H1 (cell line): ENCODE results near the gene SETDB2.

ENCODE experiments used
- CTBP2 ChIP-seq: IDR thresholded peaks from 2 replicates; pipeline ENCODE4 v1.7.0; 2011; ENCODE audit warnings: borderline replicate concordance, mild to moderate bottlenecking, moderate library complexity, mixed read lengths, low read length; ENCODE audit not compliant: insufficient read depth, insufficient read length
- SP1 ChIP-seq: IDR thresholded peaks from 2 replicates; pipeline ENCODE4 v1.6.1; 2011; ENCODE audit warnings: low read depth, low read length
- TF ChIP-seq, protein P1 (sequence below), 3 experiments: IDR thresholded peaks; 1 replicate in 2 of 3; 2 replicates in 1 of 3; pipeline versions ENCODE4 v1.5.1 to v1.6.1; 2011; ENCODE audit warnings: low read length in 3 of 3, mild to moderate bottlenecking in 3 of 3, inconsistent platforms in 2 of 3, low read depth in 1 of 3, moderate library complexity in 1 of 3; ENCODE audit not compliant: insufficient read depth in 1 of 3; ENCODE audit errors: control extremely low read depth in 1 of 3

DNA sequence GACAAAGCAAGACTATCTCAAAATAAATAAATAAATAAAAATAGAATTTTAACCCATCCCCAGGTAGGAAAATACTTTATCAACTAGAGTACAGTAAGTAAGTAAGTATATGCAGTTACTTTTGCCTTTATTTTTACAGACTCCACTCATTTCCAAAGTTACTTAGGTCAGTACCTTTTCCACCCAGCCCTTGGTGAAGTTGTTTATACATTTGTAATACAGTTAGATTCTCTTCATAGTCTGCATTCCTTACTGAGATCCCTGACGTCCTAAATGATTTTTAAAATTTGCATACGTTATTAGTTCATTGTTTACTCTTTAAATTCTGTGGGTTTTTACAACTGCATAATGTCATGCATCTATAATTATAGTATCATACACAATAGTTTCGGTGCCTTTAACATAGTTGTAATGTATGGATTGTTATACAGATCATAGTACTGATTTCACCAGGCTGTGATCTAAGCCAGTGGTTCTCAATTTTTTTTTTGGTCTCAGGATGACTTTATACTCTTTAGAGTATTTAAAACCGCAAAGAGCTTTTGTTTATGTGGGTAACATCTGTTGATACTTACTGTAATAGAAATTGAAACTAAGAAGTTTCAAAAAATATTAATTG lies 10.4 kb downstream of the SETDB2 start:
- TF ChIP-seq, protein P1, sequence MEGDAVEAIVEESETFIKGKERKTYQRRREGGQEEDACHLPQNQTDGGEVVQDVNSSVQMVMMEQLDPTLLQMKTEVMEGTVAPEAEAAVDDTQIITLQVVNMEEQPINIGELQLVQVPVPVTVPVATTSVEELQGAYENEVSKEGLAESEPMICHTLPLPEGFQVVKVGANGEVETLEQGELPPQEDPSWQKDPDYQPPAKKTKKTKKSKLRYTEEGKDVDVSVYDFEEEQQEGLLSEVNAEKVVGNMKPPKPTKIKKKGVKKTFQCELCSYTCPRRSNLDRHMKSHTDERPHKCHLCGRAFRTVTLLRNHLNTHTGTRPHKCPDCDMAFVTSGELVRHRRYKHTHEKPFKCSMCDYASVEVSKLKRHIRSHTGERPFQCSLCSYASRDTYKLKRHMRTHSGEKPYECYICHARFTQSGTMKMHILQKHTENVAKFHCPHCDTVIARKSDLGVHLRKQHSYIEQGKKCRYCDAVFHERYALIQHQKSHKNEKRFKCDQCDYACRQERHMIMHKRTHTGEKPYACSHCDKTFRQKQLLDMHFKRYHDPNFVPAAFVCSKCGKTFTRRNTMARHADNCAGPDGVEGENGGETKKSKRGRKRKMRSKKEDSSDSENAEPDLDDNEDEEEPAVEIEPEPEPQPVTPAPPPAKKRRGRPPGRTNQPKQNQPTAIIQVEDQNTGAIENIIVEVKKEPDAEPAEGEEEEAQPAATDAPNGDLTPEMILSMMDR (IDR thresholded peaks at IDR 0.05; ENCODE audit: control extremely low read depth in 1 of 3, insufficient read depth in 1 of 3, low read depth in 1 of 3, low read length in 3 of 3) = no peak
- TF ChIP-seq SP1 (no peak), CTBP2 (no peak)
